Heart right ventricle (tissue), 16 donors: Measurements from ENCODE around the gene STX16. TPM values are rescaled to one million over a fixed set of nuclear protein-coding genes. Genes with fewer than 3 reads are reported as not detected.

Experiments used
- ATAC-seq, 8 donors: fragments of 200-7000 bp; cut with Tn5 transposase; one replicate each; pipeline ENCODE4 v1.9.1; 2020; ENCODE audit warnings: mild to moderate bottlenecking in 8 of 8, moderate library complexity in 8 of 8, moderate number of reproducible peaks in 1 of 8
- DNase-seq, 2 donors: peaks; one replicate each; pipeline ENCODE4 v3.0.0-alpha.2; 2020
- H3K27ac ChIP-seq, 10 donors: fragments of 200-600 bp; sonication (generic) in 2 of 10; one replicate each; pipeline versions ENCODE4 v1.5.0 to v1.8.0; 2020 to 2022; ENCODE audit warnings: mild to moderate bottlenecking in 3 of 10
- H3K27me3 ChIP-seq, 7 donors: fragments of 200-600 bp; one replicate each; pipeline ENCODE4 v1.8.0; 2021 to 2022; ENCODE audit warnings: mild to moderate bottlenecking in 2 of 7
- H3K36me3 ChIP-seq, 9 donors: fragments of 200-600 bp; sonication (generic) in 1 of 9; one replicate each; pipeline versions ENCODE4 v1.5.0 to v1.8.0; 2020 to 2022; ENCODE audit warnings: mild to moderate bottlenecking in 2 of 9
- H3K4me1 ChIP-seq, 9 donors: fragments of 200-600 bp; sonication (generic) in 1 of 9; one replicate each; pipeline versions ENCODE4 v1.5.0 to v1.8.0; 2020 to 2022; ENCODE audit warnings: mild to moderate bottlenecking in 4 of 9
- H3K4me3 ChIP-seq, 10 donors: fragments of 200-600 bp; sonication (generic) in 2 of 10; one replicate each; pipeline versions ENCODE4 v1.5.0 to v1.8.0; 2020 to 2022; ENCODE audit warnings: mild to moderate bottlenecking in 7 of 10, moderate library complexity in 2 of 10
- H3K9me3 ChIP-seq, 11 donors: fragments of 200-600 bp in 10 of 11; sonication (generic) in 2 of 11; one replicate each; pipeline versions ENCODE4 v1.5.0 to v1.8.0; 2013 to 2022; ENCODE audit warnings: mild to moderate bottlenecking in 2 of 11, control low read depth in 1 of 11, moderate library complexity in 1 of 11
- CTCF ChIP-seq, 9 donors: fragments of 200-600 bp; sonication (generic) in 2 of 9; IDR thresholded peaks; one replicate each; pipeline versions ENCODE4 v1.5.0 to v1.8.0; 2021 to 2022; ENCODE audit warnings: antibody characterized with exemption in 9 of 9, mild to moderate bottlenecking in 5 of 9, moderate library complexity in 1 of 9
- WGBS, 2 donors: extraction: QIAGEN DNeasy Blood & Tissue Kit; methylation state at CpG; one replicate each; pipeline ENCODE4 v1.1.7; 2013; ENCODE audit warnings: inconsistent platforms in 1 of 2; 5-methylcytosine and 5-hydroxymethylcytosine counted together
- intact Hi-C, 10 donors: fragments of 100-400 bp; cut with DNase I; formaldehyde crosslinking; loops; one replicate each; pipeline versions ENCODE4 v1.11.1 to v1.14.2; 2022
- polyA plus RNA-seq, 2 donors: library from polyadenylated mRNA; stranded (reverse); fragments of 200-250 nt; gene quantifications; one replicate each; pipeline ENCODE4 v1.2.3, GENCODE V29; 2013
- total RNA-seq, 10 donors: library from RNA; stranded (reverse); fragmentation: NEBNext Ultra II Directional in 3 of 10; extraction: Animal tissue kit (Norgen Biotek cat#: 25700) in 3 of 10; gene quantifications; one replicate each; pipeline versions ENCODE4 v1.2.1 to v1.2.4, GENCODE V29; 2021 to 2023
- donor health status: Arrhythmogenic right ventricular cardiomyopathy.
- donor health status: ischemic (EF 13 %, LVEDD 7.1; RV severe dilation, severe dysfunction).
- donor health status: healthy with polysubstance abuse.
- donor health status: DM: no; HTN: yes; CAD: no.
- donor health status: DM: no; HTN: no; CAD: no.
- donor health status: ischemic (EF 25% LVEDD 6.9; RV normal size, moderate dysfunction).
- donor health status: ischemic (EF 25% LVEDD 5.7; RV mildly dilated, moderate dysfunction).
- donor health status: healthy.
- donor health status: DM: yes; HTN: yes; CAD: no.
- donor health status: Ischemic cardiomyopathy.
- donor health status: ischemic (EF 35%, LVEDD 5.7; RV mildly dilated, moderate dysfunction).
- donor health status: nonischemic (EF 11% LVEDD 7.7; RV severe dilation, severe dysfunction).
- donor health status: DM: yes; HTN: yes; CAD: no.
- donor health status: PGD.
- donor health status: ischemic (EF 29% LVEDD 5.4; RV normal size, mild dysfunction).
- donor health status: nonischemic (EF 23%, LVEDD 6.1; RV moderate dilation, normal function).

STX16 gene
- total and polyA plus RNA-seq, 12 donors = 17.1 to 57.6 (median 27.0) TPM

GRCh38 chr20:58675641-58676040, 24.6 kb downstream of the STX16 start:
- no peak for TF ChIP-seq CTCF (IDR thresholded peaks at IDR 0.05)
- 90 to 93% methylated on average over 17 of the region's 17 CpGs for WGBS, 2 donors
- intact Hi-C loops = no loop called here
- Histone ChIP-seq H3K27me3 (no peaks in the 10 kb centered on the region), H3K4me1 (no peaks in the 10 kb centered on the region), H3K27ac (no peak overlapping the region), H3K4me3 (no peak overlapping the region), H3K9me3 (no peaks in the 10 kb centered on the region), H3K36me3 (peaks cover 0 to 98% (median 50%) of the 10 kb centered on the region in 9 donors)
- DNase-seq = no peak
- no peak for ATAC-seq

GRCh38 chr20:58676161-58676560, 25.1 kb downstream of the STX16 start:
- DNase-seq (no peak), ATAC-seq (no peak)
- Histone ChIP-seq H3K4me1 (no peaks in the 10 kb centered on the region), H3K36me3 (peaks cover 0 to 98% (median 46%) of the 10 kb centered on the region in 9 donors), H3K27ac (no peak overlapping the region), H3K9me3 (no peaks in the 10 kb centered on the region), H3K27me3 (no peaks in the 10 kb centered on the region), H3K4me3 (no peak overlapping the region)
- TF ChIP-seq CTCF (IDR thresholded peaks at IDR 0.05) = no peak
- intact Hi-C loops = no loop called here
- 95% methylated on average over 19 of the region's 19 CpGs for WGBS, 2 donors

- intact Hi-C loops = no loop called here
- H3K4me1 ChIP-seq = no peaks in the 10 kb centered on the region
- 96 to 97% methylated on average over 5 of the region's 5 CpGs for WGBS, 2 donors
- no peak for DNase-seq
- H3K27me3 ChIP-seq = no peaks in the 10 kb centered on the region
- peaks cover 0 to 93% (median 40%) of the 10 kb centered on the region in 9 donors for H3K36me3 ChIP-seq
- no peak overlapping the region for H3K27ac ChIP-seq
- no peak for ATAC-seq
- no peaks in the 10 kb centered on the region for H3K9me3 ChIP-seq
- no peak for TF ChIP-seq CTCF (IDR thresholded peaks at IDR 0.05)
- no peak overlapping the region for H3K4me3 ChIP-seq
Observed at GRCh38 chr20:58677079-58677604, 26.1 kb downstream of the STX16 start.

GRCh38 chr20:58677808-58678207, 26.7 kb downstream of the STX16 start:
- peaks cover 0 to 86% (median 37%) of the 10 kb centered on the region in 9 donors for H3K36me3 ChIP-seq
- H3K9me3 ChIP-seq = no peaks in the 10 kb centered on the region
- no peak overlapping the region for H3K27ac ChIP-seq
- H3K27me3 ChIP-seq = no peaks in the 10 kb centered on the region
- ATAC-seq (no peak), DNase-seq (no peak)
- H3K4me1 ChIP-seq = no peaks in the 10 kb centered on the region
- no peak overlapping the region for H3K4me3 ChIP-seq
- no peak for TF ChIP-seq CTCF (IDR thresholded peaks at IDR 0.05)
- 89 to 90% methylated on average over 5 of the region's 5 CpGs for WGBS, 2 donors
- intact Hi-C loops = no loop called here
